ENCODE measurements around the gene FARP2. TPM values are rescaled to one million over a fixed set of nuclear protein-coding genes. Genes with fewer than 3 reads are reported as not detected.

FARP2 gene
- total and polyA plus RNA-seq, 2 experiments from 2014 or later: 16.0 to 22.6 TPM

GRCh38 chr2:241312082-241312481 is 44.0 kb upstream of the FARP2 start:
- Histone ChIP-seq H3K4me1 (ENCODE audit: insufficient read depth) (peaks cover 23% of the 10 kb centered on the region), H4K20me1 (replicated peaks; ENCODE audit: insufficient read depth) (peaks cover 33% of the 10 kb centered on the region), H3K27me3 (ENCODE audit: insufficient read depth) (no peaks in the 10 kb centered on the region), H3K79me2 (replicated peaks; ENCODE audit: insufficient read depth) (peaks cover 90% of the 10 kb centered on the region), H3K4me2 (no peak overlapping the region), H3K4me3 (no peak overlapping the region), H3K27ac (ENCODE audit: low read depth) (no peak overlapping the region), H2AFZ (no peak overlapping the region), H3F3A (replicated peaks; ENCODE audit: low read depth) (no peaks in the 10 kb centered on the region), H3K36me3 (ENCODE audit: insufficient read depth) (no peaks in the 10 kb centered on the region), H3K9me2 (ENCODE audit: insufficient read depth) (no peaks in the 10 kb centered on the region)
- Mint-ChIP-seq H3K36me3 (ENCODE audit: low read depth) (peaks cover 8% of the 10 kb centered on the region), H3K27me3 (ENCODE audit: insufficient read depth, low read depth, poor library complexity) (peaks cover 12% of the 10 kb centered on the region), H3K4me3 (no peak overlapping the region), H3K27ac (0 out of 2 replicates have a peak overlapping the region, but pooled peaks have one; percentile 6), H3K4me1 (peaks cover 50% of the 10 kb centered on the region), H3K9me3 (no peaks in the 10 kb centered on the region)
- no peak for ATAC-seq
- DNase-seq (ENCODE audit: low spot score): no peak
- TF ChIP-seq NANOG (IDR thresholded peaks at IDR 0.05; ENCODE audit: borderline replicate concordance): no peak
- no peak for TF ChIP-seq ETS1 (IDR thresholded peaks at IDR 0.05)
- no peak for TF ChIP-seq REST (IDR thresholded peaks at IDR 0.05; ENCODE audit: unreplicated experiment)
- no peak for TF ChIP-seq EZH2phosphoT487 (IDR thresholded peaks at IDR 0.05; ENCODE audit: unreplicated experiment)
- no peak for TF ChIP-seq CREB1 (CRISPR knock-in tag; IDR thresholded peaks at IDR 0.05; ENCODE audit: low read depth)
- no peak for TF ChIP-seq ZNF114 (CRISPR knock-in tag; IDR thresholded peaks at IDR 0.05)
- no peak for TF ChIP-seq STAT1 (IDR thresholded peaks at IDR 0.05; ENCODE audit: unreplicated experiment)
- no peak for TF ChIP-seq ZNF462 (CRISPR knock-in tag; IDR thresholded peaks at IDR 0.05)
- TF ChIP-seq EZH2 (IDR thresholded peaks at IDR 0.05; ENCODE audit: low read depth, unreplicated experiment): no peak
- TF ChIP-seq POLR2AphosphoS5 (IDR thresholded peaks at IDR 0.05; ENCODE audit: low read depth): no peak
- TF ChIP-seq JUNB (IDR thresholded peaks at IDR 0.05; ENCODE audit: unreplicated experiment): no peak
- TF ChIP-seq CTCF (conservative IDR thresholded peaks at IDR 0.05; ENCODE audit: low read depth in 2 of 2): no peak
- no peak for TF ChIP-seq ZNF331 (CRISPR knock-in tag; IDR thresholded peaks at IDR 0.05; ENCODE audit: low read depth)

All from GM23338 (cell line).